Measurements from ENCODE around the gene IER2. TPM values are rescaled to one million over a fixed set of nuclear protein-coding genes. Genes with fewer than 3 reads are reported as not detected.

The IER2 gene
- total and polyA plus RNA-seq, 8 donors = 32.3 to 421 (median 79.8) TPM

- peaks cover 0 to 42% (median 22%) of the 10 kb centered on the region in 4 donors for H3K4me1 ChIP-seq
- intact Hi-C loops (cut with DNase I; ENCODE audit: low total_unique reads) = no loop called here
- H3K9me3 ChIP-seq = no peaks in the 10 kb centered on the region
- H3K27ac ChIP-seq = no peak overlapping the region
- no peaks in the 10 kb centered on the region for H3K27me3 ChIP-seq
- 83 to 92% (median 91%) methylated on average over 3 of the region's 3 CpGs for WGBS, 5 donors
- no peak overlapping the region for H3K4me3 ChIP-seq
- peaks cover 10 to 20% (median 20%) of the 10 kb centered on the region in 4 donors for H3K36me3 ChIP-seq
- no peak for TF ChIP-seq EP300 (IDR thresholded peaks at IDR 0.05)
- no peak for TF ChIP-seq POLR2A (IDR thresholded peaks at IDR 0.05)
- TF ChIP-seq POLR2AphosphoS5 (IDR thresholded peaks at IDR 0.05) = no peak
- TF ChIP-seq CTCF (IDR thresholded peaks at IDR 0.05) = no peak
- no peak for DNase-seq
Measured at GRCh38 chr19:13130886-13131490, 19.2 kb upstream of the IER2 start.

- Histone ChIP-seq H3K27me3 (no peaks in the 10 kb centered on the region), H3K36me3 (peaks cover 24 to 31% (median 29%) of the 10 kb centered on the region in 4 donors), H3K27ac (peak overlapping the region in 1 of 5 donors; percentile 34), H3K4me3 (no peak overlapping the region), H3K4me1 (peaks cover 0 to 41% (median 19%) of the 10 kb centered on the region in 4 donors), H3K9me3 (no peaks in the 10 kb centered on the region)
- DNase-seq = no peak
- intact Hi-C loops (cut with DNase I; ENCODE audit: low total_unique reads) = no loop called here
- TF ChIP-seq EP300 (IDR thresholded peaks at IDR 0.05) (no peak), POLR2AphosphoS5 (IDR thresholded peaks at IDR 0.05) (no peak), CTCF (IDR thresholded peaks at IDR 0.05) (no peak), POLR2A (IDR thresholded peaks at IDR 0.05) (no peak)
- WGBS, 5 donors = 61 to 81% (median 67%) methylated on average over 8 of the region's 8 CpGs
Measured at GRCh38 chr19:13132471-13133180, 17.6 kb upstream of the IER2 start.

GRCh38 chr19:13133241-13133870 is 16.9 kb upstream of the IER2 start:
- Histone ChIP-seq H3K36me3 (peaks cover 31 to 38% (median 36%) of the 10 kb centered on the region in 4 donors), H3K4me1 (peaks cover 0 to 34% (median 15%) of the 10 kb centered on the region in 4 donors), H3K27ac (peak overlapping the region in 1 of 5 donors; percentile 34), H3K4me3 (no peak overlapping the region), H3K9me3 (no peaks in the 10 kb centered on the region), H3K27me3 (no peaks in the 10 kb centered on the region)
- intact Hi-C loops (cut with DNase I; ENCODE audit: low total_unique reads) = no loop called here
- DNase-seq = no peak
- no peak for TF ChIP-seq POLR2A (IDR thresholded peaks at IDR 0.05)
- TF ChIP-seq CTCF (IDR thresholded peaks at IDR 0.05) = no peak
- TF ChIP-seq EP300 (IDR thresholded peaks at IDR 0.05) = no peak
- no peak for TF ChIP-seq POLR2AphosphoS5 (IDR thresholded peaks at IDR 0.05)
- 64 to 75% (median 68%) methylated on average over 12 of the region's 12 CpGs for WGBS, 5 donors

- 83 to 96% (median 92%) methylated on average over 3 of the region's 3 CpGs for WGBS, 5 donors
- no peak overlapping the region for H3K27ac ChIP-seq
- H3K9me3 ChIP-seq = no peaks in the 10 kb centered on the region
- peaks cover 37 to 51% (median 49%) of the 10 kb centered on the region in 4 donors for H3K36me3 ChIP-seq
- no peak overlapping the region for H3K4me3 ChIP-seq
- intact Hi-C loops (cut with DNase I; ENCODE audit: low total_unique reads) = no loop called here
- no peak for DNase-seq
- H3K4me1 ChIP-seq = peaks cover 0 to 26% (median 10%) of the 10 kb centered on the region in 4 donors
- TF ChIP-seq POLR2AphosphoS5 (IDR thresholded peaks at IDR 0.05) = no peak
- TF ChIP-seq EP300 (IDR thresholded peaks at IDR 0.05) = no peak
- no peak for TF ChIP-seq POLR2A (IDR thresholded peaks at IDR 0.05)
- TF ChIP-seq CTCF (IDR thresholded peaks at IDR 0.05) = no peak
- no peaks in the 10 kb centered on the region for H3K27me3 ChIP-seq
Measured at GRCh38 chr19:13134626-13135025, 15.6 kb upstream of the IER2 start.
